ENCODE results near the gene CCDC187. TPM values are rescaled to one million over a fixed set of nuclear protein-coding genes. Genes with fewer than 3 reads are reported as not detected.
"Not testable (repeated sequence)": the region's sequence is repeated elsewhere in the genome, so short reads cannot be mapped to it uniquely, and the experiment has no call there.

Gene CCDC187
- 1 to 10 TPM in 2 of 4 donors, under 1 TPM in 2; 0.27 to 5.1 (median 2.2) TPM for total RNA-seq

GRCh38 chr9:136303825-136304416, at the start of gene CCDC187:
Gene CCDC187, minus strand, starts transcription at chr9:136304094. Its CDS starts 264 bp downstream, at chr9:136303830.
- H3K4me3 ChIP-seq, result no peak within 1 kb of the TSS
- no peaks in the 10 kb centered on the region for H3K4me1 ChIP-seq
- TF ChIP-seq CTCF (IDR thresholded peaks at IDR 0.05), result no peak
- TF ChIP-seq POLR2A (IDR thresholded peaks at IDR 0.05), result no peak
- H3K36me3 ChIP-seq, result no peaks in the 10 kb centered on the region
- intact Hi-C loops (cut with DNase I; ENCODE audit: low total_unique reads), result no loop called here
- no peaks in the 10 kb centered on the region for H3K27me3 ChIP-seq
- DNase-seq, result no peak
- no peaks in the 10 kb centered on the region for H3K9me3 ChIP-seq
- H3K27ac ChIP-seq, result no peak within 1 kb of the TSS

- H3K4me3 ChIP-seq, result no peak overlapping the region
- intact Hi-C loops (cut with DNase I; ENCODE audit: low total_unique reads), result no loop called here
- H3K27me3 ChIP-seq, result no peaks in the 10 kb centered on the region
- no peak for TF ChIP-seq CTCF (IDR thresholded peaks at IDR 0.05)
- no peak for TF ChIP-seq POLR2A (IDR thresholded peaks at IDR 0.05)
- no peaks in the 10 kb centered on the region for H3K9me3 ChIP-seq
- DNase-seq, result no peak
- peaks cover 0 to 14% of the 10 kb centered on the region in 2 donors for H3K4me1 ChIP-seq
- peak overlapping the region in 1 of 2 donors; percentile 81 for H3K27ac ChIP-seq
- H3K36me3 ChIP-seq, result no peaks in the 10 kb centered on the region
Measured at GRCh38 chr9:136353088-136353487, 49.2 kb upstream of the CCDC187 start.

- Histone ChIP-seq H3K4me3 (no peak overlapping the region), H3K36me3 (no peaks in the 10 kb centered on the region), H3K27me3 (no peaks in the 10 kb centered on the region), H3K27ac (peak overlapping the region in 1 of 2 donors; percentile 81), H3K4me1 (peaks cover 0 to 14% of the 10 kb centered on the region in 2 donors), H3K9me3 (no peaks in the 10 kb centered on the region)
- intact Hi-C loops (cut with DNase I; ENCODE audit: low total_unique reads), result no loop called here
- TF ChIP-seq CTCF (IDR thresholded peaks at IDR 0.05), result no peak
- no peak for TF ChIP-seq POLR2A (IDR thresholded peaks at IDR 0.05)
- DNase-seq, result peak; percentile 54 to 55
Measured at GRCh38 chr9:136352682-136353081, 48.8 kb upstream of the CCDC187 start.

- H3K4me1 ChIP-seq, result peaks cover 0 to 14% of the 10 kb centered on the region in 2 donors
- H3K9me3 ChIP-seq; intact Hi-C loops (cut with DNase I; ENCODE audit: low total_unique reads); H3K27me3 ChIP-seq; H3K27ac ChIP-seq; H3K4me3 ChIP-seq; H3K36me3 ChIP-seq; DNase-seq: not testable (repeated sequence)
Measured at GRCh38 chr9:136351868-136352267, 48.0 kb upstream of the CCDC187 start.

DNA sequence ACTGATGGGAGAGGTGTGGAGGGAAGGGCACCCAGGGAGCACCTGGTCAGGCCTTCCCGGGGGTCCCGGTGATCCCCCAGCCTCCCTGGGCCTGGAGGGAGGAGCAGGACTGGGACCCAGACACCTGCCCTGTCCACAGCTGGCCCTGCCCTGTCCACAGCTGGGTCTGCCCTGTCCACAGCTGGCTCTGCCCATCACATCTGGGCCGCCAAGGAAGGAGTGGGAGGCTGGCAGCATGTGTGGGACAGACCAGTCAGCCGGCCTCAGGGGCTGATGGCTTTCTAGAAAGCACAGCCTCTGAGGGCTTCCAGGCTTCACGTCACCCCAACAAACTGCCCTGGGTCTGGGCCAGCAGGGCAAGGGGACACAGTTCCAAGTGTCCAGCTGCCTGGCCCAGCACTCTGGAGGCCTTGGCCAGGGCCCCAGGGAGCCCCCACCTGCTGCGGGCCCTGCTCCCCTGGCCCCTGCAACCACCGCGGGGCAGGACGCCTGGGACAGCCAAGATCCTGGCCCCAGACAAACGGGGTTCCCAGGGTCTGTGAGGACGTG, 47.4 kb upstream of the CCDC187 start:
- intact Hi-C loops (cut with DNase I; ENCODE audit: low total_unique reads), result no loop called here
- H3K4me1 ChIP-seq, result peaks cover 0 to 14% of the 10 kb centered on the region in 2 donors
- H3K36me3 ChIP-seq, result no peaks in the 10 kb centered on the region
- H3K9me3 ChIP-seq, result no peaks in the 10 kb centered on the region
- H3K27ac ChIP-seq, result no peak overlapping the region
- no peak for DNase-seq
- H3K4me3 ChIP-seq, result no peak overlapping the region
- TF ChIP-seq CTCF (IDR thresholded peaks at IDR 0.05) (no peak), POLR2A (IDR thresholded peaks at IDR 0.05) (no peak)
- H3K27me3 ChIP-seq, result no peaks in the 10 kb centered on the region

Data from uterus (tissue), 4 donors.